Prostate gland (tissue), 2 donors: Measurements from ENCODE around the gene RAB11B. TPM values are rescaled to one million over a fixed set of nuclear protein-coding genes. Genes with fewer than 3 reads are reported as not detected.
"Not testable (repeated sequence)": the region's sequence is repeated elsewhere in the genome, so short reads cannot be mapped to it uniquely, and the experiment has no call there.

Experiments used
- DNase-seq: peaks from one replicate; pipeline ENCODE4 v3.0.0-alpha.2; 2019; ENCODE audit warnings: low spot score
- H3K27ac ChIP-seq, 2 donors: fragments of 200-600 bp; sonication (generic); 2 replicates each; pipeline ENCODE4 v1.5.1; 2017 to 2019
- H3K27me3 ChIP-seq: fragments of 200-600 bp; sonication (generic); replicated peaks from 2 replicates; pipeline ENCODE4 v1.5.1; 2019; ENCODE audit not compliant: insufficient read depth
- H3K36me3 ChIP-seq, 2 donors: fragments of 200-600 bp; sonication (generic); 1 replicate in 1 of 2; 2 replicates in 1 of 2; pipeline versions ENCODE4 v1.5.1 to v1.8.1; 2017 to 2019
- H3K4me1 ChIP-seq: fragments of 200-600 bp; sonication (generic); replicated peaks from 2 replicates; pipeline ENCODE4 v1.5.1; 2019
- H3K4me3 ChIP-seq, 2 donors: fragments of 200-600 bp; sonication (generic); 2 replicates each; pipeline ENCODE4 v1.5.1; 2017 to 2019
- H3K9me3 ChIP-seq: fragments of 200-600 bp; sonication (generic); 2 replicates; pipeline ENCODE4 v1.5.1; 2017
- POLR2A ChIP-seq: fragments of 450-650 bp; IDR thresholded peaks from one replicate; pipeline ENCODE4 v1.6.1; 2016; ENCODE audit warnings: antibody characterized with exemption, mild to moderate bottlenecking
- POLR2AphosphoS5 ChIP-seq: sonication (generic); formaldehyde crosslinking; IDR thresholded peaks from one replicate; pipeline ENCODE4 v1.6.1; 2017; ENCODE audit warnings: antibody characterized with exemption
- WGBS: methylation state at CpG from one replicate; pipeline ENCODE4 v1.1.5; 2018; 5-methylcytosine and 5-hydroxymethylcytosine counted together
- intact Hi-C: fragments of 100-400 bp; cut with DNase I; formaldehyde crosslinking; loops from one replicate; pipeline ENCODE4 v1.14.2; 2022
- total RNA-seq, 2 donors: library from RNA; depleted of rRNA; stranded (reverse); fragments of >200 nt; gene quantifications; one replicate each; pipeline ENCODE4 v1.1.0, GENCODE V29; 2016
- TF ChIP-seq, protein P1 (sequence below), 4 experiments: fragments of 200-600 bp in 2 of 4; fragments of 450-650 bp in 2 of 4; sonication (generic) in 2 of 4; IDR thresholded peaks; 1 replicate in 3 of 4; 2 replicates in 1 of 4; pipeline ENCODE4 v1.5.1; 2016 to 2019; ENCODE audit warnings: antibody characterized with exemption in 4 of 4, mild to moderate bottlenecking in 2 of 4, moderate library complexity in 2 of 4

RAB11B gene
- total RNA-seq, 2 donors from 2014 or later = 60.7 to 103 TPM

DNA sequence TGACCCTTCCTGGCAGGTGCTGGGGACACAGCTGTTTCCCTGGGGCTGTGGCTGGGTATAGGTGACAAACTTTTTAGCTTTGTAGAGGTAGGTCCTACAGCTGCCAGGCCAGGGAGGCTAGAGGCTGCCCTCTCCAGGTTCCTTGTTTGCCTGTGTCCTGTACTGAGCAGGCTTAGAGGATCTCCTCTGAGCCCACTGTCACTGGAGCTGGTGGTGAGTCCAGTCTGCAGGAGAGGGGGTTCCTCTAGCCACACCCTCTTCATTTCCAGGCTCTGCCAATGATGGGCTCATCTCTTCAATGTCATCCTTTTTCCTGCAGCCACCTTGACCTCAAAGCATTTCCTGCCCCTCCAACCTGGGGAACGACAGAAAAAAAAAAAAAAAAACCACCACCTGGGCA, 12.6 kb upstream of the RAB11B start:
- WGBS = 65% methylated on average over 1 of the region's 1 CpG
- H3K27ac ChIP-seq = no peak overlapping the region
- H3K36me3 ChIP-seq = no peaks in the 10 kb centered on the region
- intact Hi-C loops = no loop called here
- no peaks in the 10 kb centered on the region for H3K27me3 ChIP-seq
- TF ChIP-seq POLR2A (no peak), POLR2AphosphoS5 (no peak)
- TF ChIP-seq, protein P1, sequence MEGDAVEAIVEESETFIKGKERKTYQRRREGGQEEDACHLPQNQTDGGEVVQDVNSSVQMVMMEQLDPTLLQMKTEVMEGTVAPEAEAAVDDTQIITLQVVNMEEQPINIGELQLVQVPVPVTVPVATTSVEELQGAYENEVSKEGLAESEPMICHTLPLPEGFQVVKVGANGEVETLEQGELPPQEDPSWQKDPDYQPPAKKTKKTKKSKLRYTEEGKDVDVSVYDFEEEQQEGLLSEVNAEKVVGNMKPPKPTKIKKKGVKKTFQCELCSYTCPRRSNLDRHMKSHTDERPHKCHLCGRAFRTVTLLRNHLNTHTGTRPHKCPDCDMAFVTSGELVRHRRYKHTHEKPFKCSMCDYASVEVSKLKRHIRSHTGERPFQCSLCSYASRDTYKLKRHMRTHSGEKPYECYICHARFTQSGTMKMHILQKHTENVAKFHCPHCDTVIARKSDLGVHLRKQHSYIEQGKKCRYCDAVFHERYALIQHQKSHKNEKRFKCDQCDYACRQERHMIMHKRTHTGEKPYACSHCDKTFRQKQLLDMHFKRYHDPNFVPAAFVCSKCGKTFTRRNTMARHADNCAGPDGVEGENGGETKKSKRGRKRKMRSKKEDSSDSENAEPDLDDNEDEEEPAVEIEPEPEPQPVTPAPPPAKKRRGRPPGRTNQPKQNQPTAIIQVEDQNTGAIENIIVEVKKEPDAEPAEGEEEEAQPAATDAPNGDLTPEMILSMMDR (IDR thresholded peaks at IDR 0.05) = no peak
- DNase-seq = no peak
- no peaks in the 10 kb centered on the region for H3K4me1 ChIP-seq
- no peaks in the 10 kb centered on the region for H3K9me3 ChIP-seq
- no peak overlapping the region for H3K4me3 ChIP-seq

DNA sequence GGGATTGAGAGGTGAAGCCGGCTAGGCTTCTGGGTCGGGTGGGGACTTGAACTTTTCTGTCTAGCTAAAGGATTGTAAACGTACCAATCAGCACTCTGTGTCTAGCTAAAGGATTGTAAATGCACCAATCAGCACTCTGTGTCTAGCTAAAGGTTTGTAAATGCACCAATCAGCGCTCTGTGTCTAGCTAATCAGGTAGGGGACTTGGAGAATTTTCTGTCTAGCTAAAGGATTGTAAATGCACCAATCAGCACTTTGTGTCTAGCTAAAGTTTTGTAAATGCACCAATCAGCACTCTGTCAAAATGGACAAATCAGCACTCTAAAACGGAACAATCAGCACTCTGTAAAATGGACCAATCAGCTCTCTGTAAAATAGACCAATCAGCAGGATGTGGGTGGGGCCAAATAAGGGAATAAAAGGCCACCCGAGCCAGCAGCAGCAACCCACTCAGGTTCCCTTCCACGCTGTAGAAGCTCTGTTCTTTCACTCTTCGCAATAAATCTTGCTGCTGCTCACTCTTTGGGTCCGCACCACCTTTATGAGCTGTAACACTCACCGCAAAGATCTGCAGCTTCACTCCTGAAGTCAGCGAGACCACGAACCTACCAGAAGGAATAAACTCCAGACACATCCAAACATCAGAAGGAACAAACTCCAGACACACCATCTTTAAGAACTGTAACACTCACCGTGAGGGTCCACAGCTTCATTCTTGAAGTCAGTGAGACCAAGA, 10.8 kb upstream of the RAB11B start:
- not testable (repeated sequence) for H3K9me3 ChIP-seq
- WGBS = 94% methylated on average over 13 of the region's 13 CpGs

DNA sequence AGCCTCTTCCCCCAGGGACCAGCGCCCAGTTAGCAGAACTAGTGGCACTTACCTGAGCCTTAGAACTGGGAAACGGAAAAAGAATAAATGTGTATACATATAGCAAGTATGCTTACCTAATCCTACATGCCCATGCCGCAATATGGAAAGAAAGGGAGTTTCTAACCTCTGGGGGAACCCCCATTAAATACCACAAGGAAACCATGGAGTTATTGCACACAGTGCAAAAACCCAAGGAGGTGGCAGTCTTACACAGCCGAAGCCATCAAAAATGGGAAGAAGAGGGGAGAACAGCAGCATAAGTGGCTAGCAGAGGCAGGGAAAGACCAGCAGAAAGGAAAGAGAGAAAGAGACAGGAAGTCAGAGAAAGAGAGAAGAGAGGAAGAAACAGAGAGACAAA, 5.6 kb upstream of the RAB11B start:
- WGBS = 88% methylated on average over 4 of the region's 4 CpGs
- H3K9me3 ChIP-seq, H3K27ac ChIP-seq, H3K27me3 ChIP-seq, H3K4me1 ChIP-seq, DNase-seq, H3K4me3 ChIP-seq, H3K36me3 ChIP-seq, intact Hi-C loops: not testable (repeated sequence)

More for the DNA sequence above, 10.8 kb upstream of the RAB11B start:
- H3K4me3 ChIP-seq, H3K4me1 ChIP-seq, H3K36me3 ChIP-seq, DNase-seq, intact Hi-C loops, H3K27me3 ChIP-seq, H3K27ac ChIP-seq: not testable (repeated sequence)

DNA sequence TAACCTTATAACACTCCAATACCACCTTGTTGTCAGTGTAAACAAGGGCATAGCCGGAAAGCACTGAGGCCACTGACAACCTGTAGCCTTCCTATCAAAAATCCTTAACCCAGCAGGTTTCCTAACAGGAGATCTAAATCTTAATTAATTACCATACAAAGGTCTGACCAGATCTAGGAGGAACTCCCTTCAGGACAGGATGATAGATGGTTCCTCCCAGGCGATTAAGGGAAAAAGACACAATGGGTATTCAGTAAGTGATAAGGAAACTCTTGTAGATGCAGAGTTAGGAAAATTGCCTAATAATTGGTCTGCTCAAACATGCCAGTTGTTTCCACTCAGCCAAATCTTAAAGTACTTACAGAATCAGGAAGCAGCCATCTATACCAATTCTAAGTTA, 5.1 kb upstream of the RAB11B start:
- H3K4me1 ChIP-seq, H3K9me3 ChIP-seq, H3K27me3 ChIP-seq, intact Hi-C loops, H3K4me3 ChIP-seq, H3K36me3 ChIP-seq, DNase-seq, H3K27ac ChIP-seq: not testable (repeated sequence)
- WGBS = 47% methylated on average over 2 of the region's 2 CpGs

DNA sequence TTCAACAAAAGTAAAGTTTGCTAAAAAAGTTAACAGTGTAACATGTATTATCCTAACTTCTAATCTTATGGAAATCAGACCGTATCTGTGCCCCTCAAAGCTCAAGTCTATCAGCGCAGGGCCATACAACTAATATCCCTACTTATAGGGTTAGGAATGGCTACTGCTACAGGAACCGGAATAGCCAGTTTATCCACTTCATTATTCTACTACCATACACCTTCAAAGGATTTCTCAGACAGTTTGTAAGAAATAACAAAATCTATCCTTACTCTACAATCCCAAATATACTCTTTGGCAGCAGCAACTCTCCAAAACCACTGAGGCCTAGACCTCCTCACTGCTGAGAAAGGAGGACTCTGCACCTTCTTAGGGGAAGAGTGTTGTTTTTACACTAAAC, 4.6 kb upstream of the RAB11B start:
- H3K9me3 ChIP-seq, intact Hi-C loops, H3K4me1 ChIP-seq, H3K36me3 ChIP-seq, H3K27me3 ChIP-seq, DNase-seq, H3K4me3 ChIP-seq, H3K27ac ChIP-seq: not testable (repeated sequence)
- WGBS = 66% methylated on average over 3 of the region's 3 CpGs

DNA sequence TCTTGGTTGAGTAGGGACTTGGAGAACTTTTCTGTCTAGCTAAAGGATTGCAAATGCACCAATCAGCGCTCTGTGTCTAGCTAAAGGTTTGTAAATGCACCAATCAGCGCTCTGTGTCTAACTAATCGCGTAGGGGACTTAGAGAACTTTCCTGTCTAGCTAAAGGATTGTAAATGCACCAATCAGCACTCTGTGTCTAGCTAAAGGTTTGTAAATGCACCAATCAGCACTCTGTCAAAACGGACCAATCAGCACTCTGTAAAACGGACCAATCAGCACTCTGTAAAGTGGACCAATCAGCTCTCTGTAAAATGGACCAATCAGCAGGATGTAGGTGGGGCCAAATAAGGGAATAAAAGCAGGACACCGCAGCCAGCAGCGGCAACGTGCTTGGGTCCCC, 3.7 kb upstream of the RAB11B start:
- 87% methylated on average over 9 of the region's 9 CpGs for WGBS
- intact Hi-C loops, H3K27ac ChIP-seq, H3K9me3 ChIP-seq, H3K4me3 ChIP-seq, H3K36me3 ChIP-seq, DNase-seq, H3K4me1 ChIP-seq, H3K27me3 ChIP-seq: not testable (repeated sequence)

DNA sequence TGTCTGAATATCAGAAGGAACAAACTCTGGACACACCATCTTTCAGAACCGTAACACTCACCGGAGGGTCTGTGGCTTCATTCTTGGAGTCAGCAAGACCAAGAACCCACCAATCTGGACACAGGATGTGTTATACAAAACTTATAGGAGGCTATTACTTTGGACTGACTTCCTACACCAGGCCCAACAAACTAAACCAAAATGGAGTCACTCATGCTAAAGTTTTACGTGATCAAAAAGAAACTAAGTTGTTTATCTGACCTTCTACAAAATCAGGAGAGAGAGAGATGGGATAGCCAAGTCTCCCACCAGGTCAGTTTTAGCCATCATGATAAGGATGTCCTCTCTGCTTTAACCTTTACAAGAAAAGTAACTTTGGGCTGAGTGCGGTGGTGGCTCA, 3.2 kb upstream of the RAB11B start:
- no peak for DNase-seq
- intact Hi-C loops = no loop called here
- peak overlapping the region in 1 of 2 donors; percentile 100 for H3K27ac ChIP-seq
- no peak overlapping the region for H3K4me3 ChIP-seq
- no peaks in the 10 kb centered on the region for H3K9me3 ChIP-seq
- no peak for TF ChIP-seq POLR2A
- no peaks in the 10 kb centered on the region for H3K27me3 ChIP-seq
- no peaks in the 10 kb centered on the region for H3K36me3 ChIP-seq
- H3K4me1 ChIP-seq = peaks cover 7% of the 10 kb centered on the region
- 88% methylated on average over 4 of the region's 4 CpGs for WGBS
